GM21528 (cell line): ENCODE results near the gene POM121C.
A peak's percentile ranks its signal among the peaks of the same experiment; 100 is the strongest.
"Not testable (repeated sequence)": the region's sequence is repeated elsewhere in the genome, so short reads cannot be mapped to it uniquely, and the experiment has no call there.

Source experiments
- ATAC-seq: cut with Tn5 transposase; IDR thresholded peaks from one replicate; pipeline ENCODE4 v1.9.1; 2021; ENCODE audit warnings: mild to moderate bottlenecking, moderate library complexity; ENCODE audit not compliant: unreplicated experiment, low FRiP score

The POM121C gene

DNA sequence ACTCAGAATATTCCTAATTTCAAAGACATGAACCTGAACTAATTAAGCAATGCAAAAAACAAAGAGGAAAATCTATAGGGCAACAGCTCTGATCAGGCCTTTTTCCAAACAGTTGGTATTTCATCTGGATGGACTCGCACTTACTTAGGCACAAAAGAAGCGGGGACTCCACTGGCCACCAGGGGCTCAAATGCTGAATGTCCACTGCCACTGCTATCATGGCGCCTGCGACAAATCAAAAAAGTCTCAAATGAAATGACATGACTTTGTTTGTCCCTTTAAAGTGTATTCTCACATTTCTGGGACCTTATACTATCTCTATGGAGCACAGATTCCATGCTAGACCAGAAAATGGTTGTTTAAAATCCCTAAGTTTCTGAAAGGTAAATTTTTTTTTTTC is 47.1 kb downstream of the POM121C start:
- ATAC-seq = not testable (repeated sequence)

DNA sequence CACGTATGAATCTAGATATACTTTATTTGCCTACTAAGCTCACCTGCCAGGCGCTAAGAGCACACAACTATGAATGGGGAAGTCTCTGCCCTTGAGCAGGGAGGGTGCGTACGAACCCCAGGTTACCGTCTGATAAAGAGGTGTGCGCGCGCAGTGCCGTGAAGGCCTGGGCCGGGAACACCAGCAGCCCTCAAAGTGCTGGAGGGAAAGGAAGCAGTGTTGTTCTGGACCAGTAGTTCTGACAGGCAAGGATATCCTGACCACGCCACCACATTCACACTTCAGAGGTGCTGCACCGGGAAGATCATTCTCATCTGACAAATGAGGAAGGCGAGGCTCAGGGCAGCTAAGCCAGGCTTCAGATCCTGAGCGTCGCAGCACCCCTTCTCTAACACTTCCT is 62.6 kb downstream of the POM121C start:
- ATAC-seq = not testable (repeated sequence)

DNA sequence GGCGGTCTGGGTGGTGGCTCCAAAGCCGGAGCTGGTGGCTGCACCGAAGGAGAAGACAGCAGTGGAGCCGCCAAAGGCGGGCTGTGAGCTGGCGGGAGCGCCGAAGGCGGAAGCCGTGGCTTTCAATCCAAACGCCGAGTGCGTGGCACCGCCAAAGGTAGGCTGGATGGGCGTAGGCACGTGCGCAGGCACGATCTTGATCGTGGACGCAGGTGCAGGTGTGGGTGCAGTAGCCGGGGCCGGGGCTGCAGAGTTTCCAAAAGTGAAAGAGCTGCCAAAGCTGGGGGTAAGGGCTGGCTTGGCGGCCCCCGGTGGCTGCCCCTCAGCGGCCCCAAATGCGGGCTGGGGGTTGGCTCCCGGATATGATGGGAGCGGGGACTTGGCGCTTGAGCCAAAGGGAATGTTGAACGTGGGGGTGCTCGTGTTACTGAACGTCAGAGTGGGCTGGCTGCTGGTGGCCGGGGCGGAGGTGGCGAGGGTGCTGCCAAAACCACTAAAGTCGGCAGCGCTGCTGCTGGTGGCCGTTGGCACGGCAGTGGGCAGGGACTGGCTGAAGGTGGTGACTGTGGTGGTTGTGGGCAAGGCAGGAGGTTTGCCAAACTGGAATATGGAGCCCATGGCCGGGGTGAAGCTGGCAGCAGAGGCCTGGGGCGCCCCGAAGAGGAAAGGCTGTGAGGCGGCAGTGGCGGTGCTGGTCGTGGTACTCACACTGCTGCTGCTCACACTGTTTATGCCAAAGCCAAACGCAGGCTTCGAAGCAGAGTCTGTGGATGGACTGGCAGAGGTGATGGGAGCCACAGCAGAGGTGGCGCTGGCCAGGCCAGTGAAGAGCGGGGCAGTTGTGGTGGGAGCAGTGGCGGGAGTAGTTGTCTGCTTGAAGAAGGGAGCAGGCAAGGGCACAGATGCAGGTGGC is 64.0 kb downstream of the POM121C start:
- ATAC-seq = not testable (repeated sequence)

DNA sequence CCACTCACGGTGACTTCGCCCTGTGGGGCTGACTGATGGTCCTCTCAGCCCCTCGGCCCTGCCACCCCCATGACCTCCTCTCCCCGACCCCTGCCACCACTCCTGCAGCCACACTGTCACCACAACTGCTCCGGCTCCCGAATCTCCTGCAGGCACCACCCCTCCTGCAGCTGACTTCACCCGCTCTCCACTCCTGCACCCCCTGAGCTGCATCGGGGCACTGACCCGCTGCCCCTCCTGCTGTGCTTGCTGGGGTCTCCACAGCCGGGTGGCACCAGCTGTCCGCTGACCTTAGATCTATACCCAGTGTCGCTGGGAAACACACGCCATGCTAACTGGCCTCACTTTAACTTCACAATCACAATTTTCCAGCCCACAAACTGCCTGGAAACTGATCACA is 65.9 kb downstream of the POM121C start:
- not testable (repeated sequence) for ATAC-seq

DNA sequence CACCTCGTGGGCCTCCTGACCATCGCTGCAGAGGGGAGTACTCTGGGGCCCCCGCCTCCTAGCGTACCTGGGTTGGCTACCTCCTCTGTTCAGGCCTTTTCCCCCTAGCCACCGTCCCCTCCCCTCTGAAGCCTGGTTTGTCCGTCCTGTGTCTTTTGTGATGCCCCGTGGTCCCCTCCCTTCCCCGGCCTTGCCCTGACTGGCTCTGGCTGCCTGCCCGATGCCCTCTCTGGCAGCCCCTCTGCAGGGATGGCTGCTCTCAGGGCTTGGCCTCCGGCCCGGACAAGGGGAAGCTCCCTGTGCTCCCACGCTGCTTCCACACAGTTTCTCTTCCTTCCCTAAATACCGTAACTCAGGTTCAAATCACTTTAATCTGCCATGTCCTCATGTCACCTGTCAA is 66.4 kb downstream of the POM121C start:
- not testable (repeated sequence) for ATAC-seq

DNA sequence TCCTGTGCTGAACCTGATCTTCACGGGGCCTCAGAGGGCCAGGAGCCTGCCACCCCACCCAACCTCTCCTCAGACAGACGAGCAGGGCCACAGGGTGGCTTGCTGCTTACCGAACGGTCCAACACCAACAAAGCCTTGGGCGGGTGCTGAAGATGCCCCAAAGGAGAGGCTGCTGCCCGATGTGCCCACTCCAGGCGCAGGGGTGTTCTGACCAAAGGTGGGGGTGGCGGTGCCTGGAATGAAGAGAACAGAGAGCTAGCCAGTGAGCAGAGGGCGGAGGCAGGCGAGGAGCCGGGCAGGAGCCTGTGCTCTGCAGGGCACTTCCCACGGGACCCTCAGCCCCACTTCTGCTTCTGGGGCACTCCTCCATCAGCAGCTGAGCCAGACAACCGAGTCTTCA is 66.9 kb downstream of the POM121C start:
- not testable (repeated sequence) for ATAC-seq

DNA sequence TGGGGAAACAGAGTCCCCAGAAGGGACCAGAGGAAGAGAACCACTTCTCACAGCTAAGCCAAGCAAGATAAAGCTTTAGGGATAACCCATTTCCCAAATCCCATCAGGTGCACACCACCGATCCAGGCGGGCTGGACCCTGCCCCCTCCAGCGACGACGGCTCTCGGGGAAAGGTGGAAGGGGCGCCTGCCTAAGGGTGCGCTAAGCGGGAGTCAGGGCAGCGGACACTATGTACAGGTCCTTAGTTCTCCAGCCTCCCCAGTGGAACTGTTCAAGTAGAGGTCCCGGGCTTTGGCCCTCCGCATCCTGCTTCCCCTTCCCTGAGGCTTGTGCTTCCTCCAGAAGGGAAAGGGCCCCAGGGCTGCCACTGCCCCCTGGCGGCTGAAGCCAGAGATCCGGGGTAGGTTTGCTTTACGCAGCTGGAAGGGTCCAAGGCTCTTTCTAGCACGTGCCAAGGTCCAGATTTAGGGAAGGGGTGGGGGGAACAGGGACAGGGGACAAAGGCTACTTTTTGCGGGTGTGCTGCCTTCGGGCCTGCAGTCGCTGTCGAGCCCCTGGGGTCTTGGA is 67.7 kb downstream of the POM121C start:
- ATAC-seq = not testable (repeated sequence)

DNA sequence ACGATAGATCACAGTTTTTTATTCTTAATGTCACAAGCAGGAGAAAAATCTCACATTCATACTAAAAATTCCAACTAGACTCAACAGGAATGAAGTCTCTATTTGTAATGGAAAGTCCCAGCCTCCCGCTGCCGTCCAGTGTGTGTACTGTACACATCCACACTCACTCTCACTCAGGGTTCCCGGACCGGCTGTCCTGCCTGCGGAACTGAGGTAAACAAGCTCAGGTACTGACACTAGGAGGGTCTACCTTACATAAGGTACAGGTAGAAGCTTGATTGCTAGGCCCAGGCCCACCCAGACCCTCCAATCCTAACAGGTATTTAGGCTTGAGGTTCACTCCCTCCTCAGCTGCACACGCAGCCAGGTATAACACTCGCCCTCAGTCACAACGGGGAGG is 69.3 kb downstream of the POM121C start:
- not testable (repeated sequence) for ATAC-seq

DNA sequence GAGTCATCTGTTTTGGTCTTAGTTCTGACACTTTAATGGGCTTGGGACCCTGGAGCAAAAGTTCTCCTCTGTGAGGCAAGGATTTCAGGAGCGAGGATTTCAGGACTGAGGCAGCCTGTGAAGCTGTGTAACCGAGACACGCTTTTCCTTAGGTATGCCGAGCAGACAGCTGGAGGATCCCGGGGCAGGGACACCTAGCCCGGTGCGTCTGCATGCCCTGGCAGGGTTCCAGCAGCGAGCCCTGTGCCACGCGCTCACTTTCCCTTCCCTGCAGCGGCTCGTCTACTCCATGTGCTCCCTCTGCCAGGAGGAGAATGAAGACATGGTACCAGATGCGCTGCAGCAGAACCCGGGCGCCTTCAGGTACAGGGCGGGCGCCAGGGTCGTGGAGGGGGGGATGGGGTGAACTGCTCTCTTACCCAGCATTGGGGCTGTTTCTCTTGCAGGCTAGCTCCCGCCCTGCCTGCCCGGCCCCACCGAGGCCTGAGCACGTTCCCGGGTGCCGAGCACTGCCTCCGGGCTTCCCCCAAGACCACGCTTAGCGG is 70.2 kb downstream of the POM121C start:
- ATAC-seq = not testable (repeated sequence)

DNA sequence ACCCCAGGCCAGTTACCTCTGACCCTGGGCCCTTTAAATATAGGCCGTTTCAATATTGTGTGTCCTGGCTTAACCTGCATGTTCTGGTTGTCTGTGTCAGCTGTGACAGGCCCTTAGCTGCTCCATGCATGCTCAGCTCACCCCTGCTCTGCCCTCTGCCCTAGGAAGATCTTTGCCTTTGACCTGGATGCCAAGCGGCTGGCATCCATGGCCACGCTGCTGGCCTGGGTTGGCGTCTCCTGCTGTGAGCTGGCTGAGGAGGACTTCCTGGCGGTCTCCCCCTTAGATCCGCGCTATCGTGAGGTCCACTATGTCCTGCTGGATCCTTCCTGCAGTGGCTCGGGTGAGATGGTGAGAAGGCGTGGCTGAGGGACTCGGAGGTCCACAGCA is 70.7 kb downstream of the POM121C start:
- ATAC-seq = not testable (repeated sequence)

DNA sequence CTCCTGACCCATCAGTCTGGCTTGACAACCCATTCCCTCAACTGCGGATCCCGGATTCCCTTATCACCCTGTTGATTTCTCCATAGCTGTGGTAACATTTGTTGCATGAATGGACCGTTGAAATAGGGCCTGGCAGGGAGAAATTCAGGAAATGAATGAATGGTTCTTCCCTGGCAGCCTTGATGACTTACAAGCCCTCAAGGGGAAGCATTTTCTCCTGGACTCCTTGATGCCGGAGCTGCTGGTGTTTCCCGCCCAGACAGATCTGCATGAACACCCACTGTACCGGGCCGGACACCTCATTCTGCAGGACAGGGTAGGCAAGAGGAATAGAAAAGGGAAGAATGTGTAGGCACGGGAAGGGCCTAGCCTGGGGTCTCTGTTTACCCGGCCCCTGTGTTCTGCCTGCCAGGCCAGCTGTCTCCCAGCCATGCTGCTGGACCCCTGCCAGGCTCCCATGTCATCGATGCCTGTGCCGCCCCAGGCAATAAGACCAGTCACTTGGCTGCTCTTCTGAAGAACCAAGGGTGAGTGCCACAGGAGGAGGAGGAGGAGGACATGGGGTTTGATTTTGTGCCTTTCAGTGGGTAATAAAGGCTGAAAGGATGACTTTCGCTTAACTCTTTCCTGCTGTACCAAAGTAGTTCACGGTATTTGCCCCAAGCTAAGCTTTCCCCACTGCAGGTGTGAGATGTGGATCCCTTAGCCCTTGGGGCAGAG is 71.2 kb downstream of the POM121C start:
- ATAC-seq = not testable (repeated sequence)

DNA sequence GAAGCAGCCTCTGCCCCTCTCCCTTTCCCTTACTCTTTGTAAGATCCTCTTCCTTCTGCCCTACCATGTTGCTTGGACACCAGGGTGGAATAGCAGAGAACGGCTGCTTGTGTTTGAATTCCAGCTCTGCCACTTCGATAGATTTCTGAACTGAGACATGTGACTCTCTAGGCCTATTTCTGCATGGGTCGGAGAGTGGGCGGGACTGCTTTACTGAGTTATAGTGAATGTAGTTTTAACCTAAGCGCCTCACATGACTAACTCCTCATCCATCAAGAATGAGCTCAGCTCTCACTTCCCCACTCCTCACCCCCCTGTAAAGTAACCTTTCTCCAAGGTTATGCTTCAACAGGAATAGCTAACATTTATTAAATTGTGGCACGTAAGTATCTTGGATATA is 71.9 kb downstream of the POM121C start:
- ATAC-seq = not testable (repeated sequence)

DNA sequence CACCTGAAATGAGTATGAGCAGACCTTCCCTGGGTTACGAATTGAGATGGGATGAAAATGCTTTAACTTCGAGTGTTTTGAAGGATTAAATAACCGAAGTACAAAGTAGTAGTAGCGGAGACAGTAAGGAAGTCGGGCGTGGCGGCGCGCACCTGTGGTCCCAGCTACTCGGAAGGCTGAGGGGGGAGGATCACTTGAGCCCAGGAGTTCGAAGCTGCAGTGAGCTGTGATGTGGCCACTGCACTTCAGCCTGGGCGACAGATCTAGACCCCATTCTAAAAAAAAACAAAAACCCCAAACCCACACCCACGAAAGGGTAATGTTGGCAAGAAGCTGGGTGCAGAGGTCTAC is 75.3 kb downstream of the POM121C start:
- ATAC-seq = peak; percentile 11

DNA sequence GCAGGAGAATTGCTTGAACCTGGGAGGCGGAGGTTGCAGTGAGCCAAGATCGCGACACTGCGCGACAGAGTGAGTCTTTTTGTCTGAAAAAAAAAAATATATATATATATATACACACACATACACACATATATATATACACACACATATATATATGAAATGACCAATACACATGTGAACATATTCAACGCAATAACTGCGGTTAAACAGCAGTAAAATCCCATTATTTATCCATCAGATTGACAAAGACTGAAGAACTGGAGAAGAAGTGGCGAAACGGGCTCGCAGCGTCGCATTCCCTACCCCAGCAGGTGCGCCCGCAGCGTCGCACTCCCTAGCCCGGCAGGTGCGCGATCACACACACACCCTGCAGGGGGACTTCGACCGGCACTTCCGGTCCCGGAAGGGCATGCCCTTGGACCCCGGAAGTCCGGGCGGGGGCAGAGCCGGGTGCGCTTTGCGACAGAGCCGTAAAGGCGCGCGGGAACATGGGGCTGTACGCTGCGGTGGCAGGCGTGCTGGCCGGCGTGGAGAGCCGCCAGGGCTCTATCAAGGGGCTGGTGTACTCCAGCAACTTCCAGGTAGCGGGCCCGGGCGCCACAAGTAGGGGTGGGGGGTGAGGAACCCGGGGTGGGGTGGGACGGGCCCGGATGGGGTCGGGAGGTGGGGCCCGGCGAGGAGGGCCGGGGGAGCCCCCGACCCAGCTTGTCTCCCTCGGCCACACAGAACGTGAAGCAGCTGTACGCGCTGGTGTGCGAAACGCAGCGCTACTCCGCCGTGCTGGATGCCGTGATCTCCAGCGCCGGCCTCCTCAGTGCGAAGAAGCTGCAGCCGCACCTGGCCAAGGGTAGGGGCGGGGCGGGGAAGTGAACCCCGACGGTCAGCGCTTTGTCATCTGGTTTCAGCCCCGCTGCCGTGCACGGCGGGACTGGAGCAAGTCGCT is 75.9 kb downstream of the POM121C start:
- ATAC-seq = peak; percentile 74

DNA sequence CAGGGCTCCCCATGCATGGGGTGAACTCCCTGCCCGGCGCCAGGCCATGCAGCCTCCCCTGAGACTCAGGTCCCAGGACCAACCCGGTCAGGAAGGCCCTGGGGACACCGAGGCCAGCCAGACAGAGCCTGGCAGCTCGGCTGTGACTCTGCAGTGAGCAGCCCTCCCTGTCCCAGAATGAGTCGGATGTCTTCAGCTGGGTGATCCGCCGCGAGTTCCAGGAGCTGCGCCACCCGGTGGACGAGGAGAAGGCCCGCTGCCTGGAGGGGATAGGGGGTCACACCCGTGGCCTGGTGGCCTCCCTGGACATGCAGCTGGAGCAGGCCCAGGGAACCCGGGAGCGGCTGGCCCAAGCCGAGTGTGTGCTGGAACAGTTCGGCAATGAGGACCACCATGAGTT is 81.4 kb downstream of the POM121C start:
- ATAC-seq = not testable (repeated sequence)

DNA sequence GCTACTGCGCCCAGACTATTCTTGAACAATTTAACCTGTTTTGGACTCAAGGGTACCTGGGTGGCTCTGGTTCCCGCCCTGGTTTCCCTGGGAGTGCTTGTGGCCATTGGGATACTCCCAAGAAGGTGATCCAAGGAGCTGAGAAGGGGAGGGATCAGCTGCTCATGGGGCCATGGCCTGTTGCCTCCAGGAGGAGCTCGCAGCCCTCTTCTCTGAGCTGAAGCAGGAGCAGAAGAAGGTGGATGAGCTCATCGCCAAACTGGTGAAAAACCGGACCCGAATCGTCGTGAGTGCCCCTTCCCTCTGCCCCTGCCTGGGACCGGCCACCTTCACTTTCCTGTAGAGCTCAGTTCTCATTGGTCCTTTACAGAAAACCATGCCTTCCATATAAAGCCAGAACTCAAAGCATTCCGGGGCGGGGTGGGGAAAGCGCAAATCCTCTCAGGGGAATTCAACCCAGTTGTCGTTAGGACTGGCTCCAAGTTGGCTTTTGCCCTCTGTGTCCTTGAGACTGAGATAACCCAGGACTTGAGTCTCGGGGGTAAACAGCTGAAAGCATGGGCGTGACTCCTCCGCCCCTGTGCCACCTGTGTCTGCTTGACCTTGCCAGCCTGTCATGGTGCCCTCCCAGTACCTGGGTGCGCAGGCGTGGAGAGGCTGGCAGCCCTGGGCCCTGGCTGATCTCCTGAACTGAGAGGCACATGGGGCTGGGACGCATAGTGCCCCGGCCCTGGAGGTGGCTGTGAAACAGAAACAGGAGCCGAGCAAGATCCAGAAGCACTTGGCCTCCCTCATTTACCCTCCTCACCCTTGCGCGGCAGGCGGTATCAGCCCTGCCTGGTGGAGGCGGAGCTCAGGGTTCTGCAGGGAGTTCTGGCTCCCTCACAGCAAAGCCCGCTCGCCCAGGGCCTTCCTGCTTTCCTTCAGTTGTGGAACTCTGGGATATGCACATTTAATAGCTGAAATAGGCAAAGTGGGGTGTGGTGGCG is 82.3 kb downstream of the POM121C start:
- not testable (repeated sequence) for ATAC-seq

DNA sequence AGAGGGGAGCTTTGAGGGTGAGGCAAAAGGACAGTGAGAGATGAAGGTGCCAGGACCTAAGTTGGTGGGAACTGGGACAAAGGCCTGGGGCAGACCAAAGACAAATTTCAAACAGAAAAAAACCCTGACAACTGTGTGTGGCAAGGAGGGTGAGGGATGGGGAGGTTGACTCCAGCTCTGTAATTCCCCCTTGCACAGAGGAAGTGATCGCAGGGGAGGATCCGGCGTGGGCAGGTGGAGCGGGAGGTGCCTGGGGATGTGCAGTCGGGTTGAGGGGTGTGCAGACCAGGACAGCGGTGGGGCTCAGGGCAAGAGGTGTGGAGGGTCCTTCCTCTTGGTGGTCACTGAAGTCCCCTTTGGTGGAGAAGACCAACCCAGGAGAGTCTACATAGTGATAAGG is 85.5 kb downstream of the POM121C start:
- ATAC-seq = not testable (repeated sequence)

DNA sequence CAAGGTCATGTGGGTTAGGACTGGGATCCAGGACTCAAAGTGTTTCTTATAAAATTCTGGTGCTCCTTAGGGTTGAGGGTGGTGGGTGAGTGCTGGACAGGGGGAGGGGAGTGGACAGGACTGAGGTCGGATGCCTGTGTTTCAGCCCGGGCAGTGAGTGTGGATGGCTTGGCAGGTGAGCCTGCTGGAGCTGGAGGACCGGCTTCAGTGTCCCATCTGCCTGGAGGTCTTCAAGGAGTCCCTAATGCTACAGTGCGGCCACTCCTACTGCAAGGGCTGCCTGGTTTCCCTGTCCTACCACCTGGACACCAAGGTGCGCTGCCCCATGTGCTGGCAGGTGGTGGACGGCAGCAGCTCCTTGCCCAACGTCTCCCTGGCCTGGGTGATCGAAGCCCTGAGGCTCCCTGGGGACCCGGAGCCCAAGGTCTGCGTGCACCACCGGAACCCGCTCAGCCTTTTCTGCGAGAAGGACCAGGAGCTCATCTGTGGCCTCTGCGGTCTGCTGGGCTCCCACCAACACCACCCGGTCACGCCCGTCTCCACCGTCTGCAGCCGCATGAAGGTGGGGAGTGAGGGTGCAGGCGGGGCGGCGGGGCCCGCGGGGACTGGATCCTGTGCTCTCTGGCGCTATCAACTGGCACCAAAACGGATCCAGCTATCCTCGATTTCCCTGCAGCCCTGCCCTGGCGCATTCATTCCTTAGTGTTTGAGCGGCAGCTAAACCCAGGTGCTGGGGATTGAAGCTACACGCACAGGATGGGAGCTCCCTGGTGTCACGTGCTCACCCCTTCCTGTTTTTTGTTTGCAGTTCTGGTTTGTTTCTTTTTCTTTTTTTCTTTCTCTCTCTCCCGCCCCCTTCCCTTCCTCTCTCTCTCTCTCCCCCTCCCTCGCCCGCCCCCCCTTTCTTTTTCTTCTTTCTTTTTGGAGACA is 87.1 kb downstream of the POM121C start:
- not testable (repeated sequence) for ATAC-seq
